Panc1 (cell line): ENCODE results near the gene FBXL17. TPM values are rescaled to one million over a fixed set of nuclear protein-coding genes. Genes with fewer than 3 reads are reported as not detected.

ENCODE experiments used
- ATAC-seq: fragments of 200-7000 bp; cut with Tn5 transposase; 2 replicates; pipeline ENCODE4 v1.9.1; 2020; ENCODE audit warnings: mild to moderate bottlenecking, moderate library complexity
- BruUV-seq: library from RNA; stranded (reverse); fragments of 400-500 nt; replicated peaks from 2 replicates; lab custom pipeline; 2021; lab: Mats Ljungman, UMichigan
- CTCF ChIA-PET: fragments of 300-600 bp; sonication (Branson Sonifier 250); formaldehyde crosslinking; loops from one replicate; lab custom pipeline; 2022; ENCODE audit warnings: antibody characterized with exemption; lab: Charles Lee
- POLR2A ChIA-PET: fragments of 300-600 bp; sonication (Branson Sonifier 250); formaldehyde crosslinking; loops from one replicate; lab custom pipeline; 2022; ENCODE audit warnings: antibody characterized with exemption; lab: Charles Lee
- DNase-seq: peaks from one replicate; pipeline ENCODE4 v3.0.0-alpha.2; 2010; ENCODE audit warnings: low read depth, low spot score
- H3K27ac ChIP-seq: 2 replicates; pipeline ENCODE4 v1.5.1; 2011; ENCODE audit warnings: mild to moderate bottlenecking, low read length, inconsistent platforms
- H3K27me3 ChIP-seq: fragments of 200-500 bp; sonication (Bioruptor generic); 2 replicates; pipeline ENCODE4 v1.6.0; 2014; ENCODE audit warnings: low read length, inconsistent platforms; ENCODE audit not compliant: control insufficient read depth, insufficient read depth
- H3K36me3 ChIP-seq: fragments of 200-500 bp; sonication (Bioruptor generic); 2 replicates; pipeline ENCODE4 v1.5.1; 2014; ENCODE audit warnings: inconsistent platforms, mild to moderate bottlenecking, low read length, moderate library complexity; ENCODE audit not compliant: control insufficient read depth, insufficient read depth
- H3K4me1 ChIP-seq: 2 replicates; pipeline ENCODE4 v1.5.1; 2011; ENCODE audit warnings: inconsistent platforms, mild to moderate bottlenecking, low read length, moderate library complexity; ENCODE audit not compliant: control insufficient read depth, insufficient read depth
- H3K4me3 ChIP-seq, 2 experiments: 2 replicates each; pipeline ENCODE4 v1.5.1; 2011 to 2012; ENCODE audit warnings: low read depth in 2 of 2, low read length in 2 of 2, mild to moderate bottlenecking in 2 of 2, inconsistent platforms in 1 of 2, moderate library complexity in 1 of 2
- H3K9me3 ChIP-seq: fragments of 200-500 bp; sonication (Bioruptor generic); 2 replicates; pipeline ENCODE4 v1.5.1; 2014; ENCODE audit warnings: low read depth, mild to moderate bottlenecking, inconsistent platforms, low read length, moderate library complexity; ENCODE audit not compliant: control insufficient read depth, insufficient read depth
- CTCF ChIP-seq: fragments of 450-650 bp; IDR thresholded peaks from 2 replicates; pipeline ENCODE4 v1.5.1; 2017; ENCODE audit warnings: mild to moderate bottlenecking
- POLR2AphosphoS5 ChIP-seq: IDR thresholded peaks from 2 replicates; pipeline ENCODE4 v1.6.1; 2012; ENCODE audit warnings: mild to moderate bottlenecking, low read depth, low read length, moderate library complexity
- REST ChIP-seq, 2 experiments: IDR thresholded peaks; 2 replicates each; pipeline ENCODE4 v1.6.1; 2011 to 2012; ENCODE audit warnings: low read depth in 2 of 2, control low read depth in 1 of 2, low read length in 1 of 2, mild to moderate bottlenecking in 1 of 2, moderate library complexity in 1 of 2; ENCODE audit not compliant: insufficient read depth in 1 of 2
- SIN3A ChIP-seq: IDR thresholded peaks from 2 replicates; pipeline ENCODE4 v1.6.1; 2012; ENCODE audit warnings: low read depth, mild to moderate bottlenecking, low read length, moderate library complexity, borderline replicate concordance; ENCODE audit not compliant: insufficient read depth
- TCF7L2 ChIP-seq: IDR thresholded peaks from 2 replicates; pipeline ENCODE4 v1.6.1; 2011; ENCODE audit warnings: mild to moderate bottlenecking, low read depth, low read length, inconsistent platforms
- in situ Hi-C: cut with HindIII; loops from 2 replicates; pipeline ENCODE4 v1.10.0; 2016; ENCODE audit warnings: low sequenced_read_pairs, low pct_unique_long_range_greater_than_20kb
- intact Hi-C: fragments of 100-400 bp; cut with micrococcal nuclease; formaldehyde crosslinking; loops from one replicate; pipeline ENCODE4 v1.10.0; 2022; ENCODE audit not compliant: unreplicated experiment
- total RNA-seq: library from RNA; stranded (reverse); gene quantifications from one replicate; pipeline ENCODE4 v1.2.1, GENCODE V29; 2021; ENCODE audit not compliant: unreplicated experiment

Gene FBXL17
- total RNA-seq, 1 experiment from 2014 or later, result 17.4 TPM

GRCh38 chr5:107860044-107860443 lies 521.9 kb downstream of the FBXL17 start:
- intact Hi-C loops, result no loop called here
- no peak for TF ChIP-seq CTCF
- no peak for TF ChIP-seq TCF7L2
- no peak for TF ChIP-seq REST (IDR thresholded peaks at IDR 0.05; ENCODE audit: insufficient read depth in 1 of 2, low read depth in 2 of 2, low read length in 1 of 2)
- TF ChIP-seq SIN3A, result no peak
- no peak for TF ChIP-seq POLR2AphosphoS5
- Histone ChIP-seq H3K9me3 (no peaks in the 10 kb centered on the region), H3K27me3 (no peaks in the 10 kb centered on the region), H3K36me3 (no peaks in the 10 kb centered on the region; the same call in 1 of the 2 replicates), H3K27ac (no peak overlapping the region), H3K4me1 (no peaks in the 10 kb centered on the region; the same call in 1 of the 2 replicates), H3K4me3 (no peak overlapping the region)
- ATAC-seq (no peak), DNase-seq (no peak)
- in situ Hi-C loops, result no loop called here
- ChIA-PET CTCF (no interaction called here), POLR2A (no interaction called here)
- no TSS peak for BruUV-seq

GRCh38 chr5:107858788-107859187 lies 523.1 kb downstream of the FBXL17 start:
- no peaks in the 10 kb centered on the region; the same call in 1 of the 2 replicates for H3K36me3 ChIP-seq
- no peak overlapping the region for H3K4me3 ChIP-seq
- no peaks in the 10 kb centered on the region; the same call in 1 of the 2 replicates for H3K4me1 ChIP-seq
- POLR2A ChIA-PET, result no interaction called here
- no TSS peak for BruUV-seq
- H3K27me3 ChIP-seq, result no peaks in the 10 kb centered on the region
- no peaks in the 10 kb centered on the region for H3K9me3 ChIP-seq
- in situ Hi-C loops, result no loop called here
- no peak for ATAC-seq
- CTCF ChIA-PET, result no interaction called here
- TF ChIP-seq CTCF (no peak), SIN3A (no peak), POLR2AphosphoS5 (no peak), TCF7L2 (no peak), REST (IDR thresholded peaks at IDR 0.05; ENCODE audit: insufficient read depth in 1 of 2, low read depth in 2 of 2, low read length in 1 of 2) (no peak)
- DNase-seq, result no peak
- H3K27ac ChIP-seq, result no peak overlapping the region
- intact Hi-C loops, result no loop called here
